Eye (tissue), 1 donor: ENCODE results near the gene NDUFS7.

Experiments
- DNase-seq: peaks from one replicate; pipeline ENCODE4 v3.0.0-alpha.2; 2015

Gene NDUFS7

GRCh38 chr19:1383312-1384084, at the start of gene NDUFS7:
Gene NDUFS7, plus strand, starts transcription at chr19:1383907. Its CDS starts 20 bp downstream, at chr19:1383927.
- peak; percentile 97 for DNase-seq

- no peak for DNase-seq
Measured at GRCh38 chr19:1336079-1336684, 47.5 kb upstream of the NDUFS7 start.

GRCh38 chr19:1340681-1341469, 42.8 kb upstream of the NDUFS7 start:
- DNase-seq = no peak

- no peak for DNase-seq
Measured at GRCh38 chr19:1343041-1343440, 40.7 kb upstream of the NDUFS7 start.

GRCh38 chr19:1349211-1349610, 34.5 kb upstream of the NDUFS7 start:
- DNase-seq = peak; percentile 56

- DNase-seq = no peak
Measured at GRCh38 chr19:1350867-1351266, 32.8 kb upstream of the NDUFS7 start.

GRCh38 chr19:1351381-1351851, 32.3 kb upstream of the NDUFS7 start:
- peak; percentile 76 for DNase-seq

GRCh38 chr19:1353144-1353543, 30.6 kb upstream of the NDUFS7 start:
- DNase-seq = no peak

- DNase-seq = no peak
Measured at GRCh38 chr19:1354970-1355567, 28.6 kb upstream of the NDUFS7 start.

GRCh38 chr19:1355568-1356507, 27.9 kb upstream of the NDUFS7 start:
- peak; percentile 88 for DNase-seq

- DNase-seq = no peak
Measured at GRCh38 chr19:1356508-1356865, 27.2 kb upstream of the NDUFS7 start.

- DNase-seq = peak; percentile 57
Measured at GRCh38 chr19:1357531-1358109, 26.1 kb upstream of the NDUFS7 start.

GRCh38 chr19:1360126-1360817, 23.4 kb upstream of the NDUFS7 start:
- DNase-seq = peak; percentile 89

GRCh38 chr19:1360818-1361461, 22.8 kb upstream of the NDUFS7 start:
- peak; percentile 87 for DNase-seq

GRCh38 chr19:1361601-1362386, 21.9 kb upstream of the NDUFS7 start:
- DNase-seq = peak; percentile 85

- no peak for DNase-seq
Measured at GRCh38 chr19:1362387-1363257, 21.1 kb upstream of the NDUFS7 start.

- DNase-seq = no peak
Measured at GRCh38 chr19:1363599-1363998, 20.1 kb upstream of the NDUFS7 start.

- DNase-seq = peak; percentile 8
Measured at GRCh38 chr19:1364070-1364704, 19.5 kb upstream of the NDUFS7 start.
